Panc1 (cell line): ENCODE measurements around the gene C1QTNF9B. TPM values are rescaled to one million over a fixed set of nuclear protein-coding genes. Genes with fewer than 3 reads are reported as not detected.
"Not testable (repeated sequence)": the region's sequence is repeated elsewhere in the genome, so short reads cannot be mapped to it uniquely, and the experiment has no call there.

Experiments used
- ATAC-seq: fragments of 200-7000 bp; cut with Tn5 transposase; 2 replicates; pipeline ENCODE4 v1.9.1; 2020; ENCODE audit warnings: mild to moderate bottlenecking, moderate library complexity
- BruUV-seq: library from RNA; stranded (reverse); fragments of 400-500 nt; replicated peaks from 2 replicates; lab custom pipeline; 2021; lab: Mats Ljungman, UMichigan
- CTCF ChIA-PET: fragments of 300-600 bp; sonication (Branson Sonifier 250); formaldehyde crosslinking; loops from one replicate; lab custom pipeline; 2022; ENCODE audit warnings: antibody characterized with exemption; lab: Charles Lee
- POLR2A ChIA-PET: fragments of 300-600 bp; sonication (Branson Sonifier 250); formaldehyde crosslinking; loops from one replicate; lab custom pipeline; 2022; ENCODE audit warnings: antibody characterized with exemption; lab: Charles Lee
- DNase-seq: peaks from one replicate; pipeline ENCODE4 v3.0.0-alpha.2; 2010; ENCODE audit warnings: low read depth, low spot score
- H3K27ac ChIP-seq: 2 replicates; pipeline ENCODE4 v1.5.1; 2011; ENCODE audit warnings: mild to moderate bottlenecking, low read length, inconsistent platforms
- H3K27me3 ChIP-seq: fragments of 200-500 bp; sonication (Bioruptor generic); 2 replicates; pipeline ENCODE4 v1.6.0; 2014; ENCODE audit warnings: low read length, inconsistent platforms; ENCODE audit not compliant: control insufficient read depth, insufficient read depth
- H3K36me3 ChIP-seq: fragments of 200-500 bp; sonication (Bioruptor generic); 2 replicates; pipeline ENCODE4 v1.5.1; 2014; ENCODE audit warnings: inconsistent platforms, mild to moderate bottlenecking, low read length, moderate library complexity; ENCODE audit not compliant: control insufficient read depth, insufficient read depth
- H3K4me1 ChIP-seq: 2 replicates; pipeline ENCODE4 v1.5.1; 2011; ENCODE audit warnings: inconsistent platforms, mild to moderate bottlenecking, low read length, moderate library complexity; ENCODE audit not compliant: control insufficient read depth, insufficient read depth
- H3K4me3 ChIP-seq, 2 experiments: 2 replicates each; pipeline ENCODE4 v1.5.1; 2011 to 2012; ENCODE audit warnings: low read depth in 2 of 2, low read length in 2 of 2, mild to moderate bottlenecking in 2 of 2, inconsistent platforms in 1 of 2, moderate library complexity in 1 of 2
- H3K9me3 ChIP-seq: fragments of 200-500 bp; sonication (Bioruptor generic); 2 replicates; pipeline ENCODE4 v1.5.1; 2014; ENCODE audit warnings: low read depth, mild to moderate bottlenecking, inconsistent platforms, low read length, moderate library complexity; ENCODE audit not compliant: control insufficient read depth, insufficient read depth
- CTCF ChIP-seq: fragments of 450-650 bp; IDR thresholded peaks from 2 replicates; pipeline ENCODE4 v1.5.1; 2017; ENCODE audit warnings: mild to moderate bottlenecking
- POLR2AphosphoS5 ChIP-seq: IDR thresholded peaks from 2 replicates; pipeline ENCODE4 v1.6.1; 2012; ENCODE audit warnings: mild to moderate bottlenecking, low read depth, low read length, moderate library complexity
- SIN3A ChIP-seq: IDR thresholded peaks from 2 replicates; pipeline ENCODE4 v1.6.1; 2012; ENCODE audit warnings: low read depth, mild to moderate bottlenecking, low read length, moderate library complexity, borderline replicate concordance; ENCODE audit not compliant: insufficient read depth
- TCF7L2 ChIP-seq: IDR thresholded peaks from 2 replicates; pipeline ENCODE4 v1.6.1; 2011; ENCODE audit warnings: mild to moderate bottlenecking, low read depth, low read length, inconsistent platforms
- in situ Hi-C: cut with HindIII; loops from 2 replicates; pipeline ENCODE4 v1.10.0; 2016; ENCODE audit warnings: low sequenced_read_pairs, low pct_unique_long_range_greater_than_20kb
- intact Hi-C: fragments of 100-400 bp; cut with micrococcal nuclease; formaldehyde crosslinking; loops from one replicate; pipeline ENCODE4 v1.10.0; 2022; ENCODE audit not compliant: unreplicated experiment
- total RNA-seq: library from RNA; stranded (reverse); gene quantifications from one replicate; pipeline ENCODE4 v1.2.1, GENCODE V29; 2021; ENCODE audit not compliant: unreplicated experiment
- TF ChIP-seq, protein P1 (sequence below), 2 experiments: IDR thresholded peaks; 2 replicates each; pipeline ENCODE4 v1.6.1; 2011 to 2012; ENCODE audit warnings: low read depth in 2 of 2, control low read depth in 1 of 2, low read length in 1 of 2, mild to moderate bottlenecking in 1 of 2, moderate library complexity in 1 of 2; ENCODE audit not compliant: insufficient read depth in 1 of 2

Gene C1QTNF9B
- total RNA-seq, 1 experiment from 2014 or later, result not detected

- ATAC-seq (no peak), DNase-seq (no peak)
- H3K36me3 ChIP-seq, result no peaks in the 10 kb centered on the region; the same call in 1 of the 2 replicates
- intact Hi-C loops, result no loop called here
- CTCF ChIA-PET, result no interaction called here
- H3K27ac ChIP-seq, result no peak overlapping the region
- in situ Hi-C loops, result no loop called here
- peaks cover 4% of the 10 kb centered on the region; the same call in 1 of the 2 replicates for H3K4me1 ChIP-seq
- H3K9me3 ChIP-seq, result no peaks in the 10 kb centered on the region
- H3K4me3 ChIP-seq, result no peak overlapping the region
- POLR2A ChIA-PET, result no interaction called here
- no TSS peak for BruUV-seq
- no peaks in the 10 kb centered on the region for H3K27me3 ChIP-seq
- no peak for TF ChIP-seq CTCF
- no peak for TF ChIP-seq POLR2AphosphoS5
- TF ChIP-seq SIN3A, result no peak
- TF ChIP-seq, protein P1, sequence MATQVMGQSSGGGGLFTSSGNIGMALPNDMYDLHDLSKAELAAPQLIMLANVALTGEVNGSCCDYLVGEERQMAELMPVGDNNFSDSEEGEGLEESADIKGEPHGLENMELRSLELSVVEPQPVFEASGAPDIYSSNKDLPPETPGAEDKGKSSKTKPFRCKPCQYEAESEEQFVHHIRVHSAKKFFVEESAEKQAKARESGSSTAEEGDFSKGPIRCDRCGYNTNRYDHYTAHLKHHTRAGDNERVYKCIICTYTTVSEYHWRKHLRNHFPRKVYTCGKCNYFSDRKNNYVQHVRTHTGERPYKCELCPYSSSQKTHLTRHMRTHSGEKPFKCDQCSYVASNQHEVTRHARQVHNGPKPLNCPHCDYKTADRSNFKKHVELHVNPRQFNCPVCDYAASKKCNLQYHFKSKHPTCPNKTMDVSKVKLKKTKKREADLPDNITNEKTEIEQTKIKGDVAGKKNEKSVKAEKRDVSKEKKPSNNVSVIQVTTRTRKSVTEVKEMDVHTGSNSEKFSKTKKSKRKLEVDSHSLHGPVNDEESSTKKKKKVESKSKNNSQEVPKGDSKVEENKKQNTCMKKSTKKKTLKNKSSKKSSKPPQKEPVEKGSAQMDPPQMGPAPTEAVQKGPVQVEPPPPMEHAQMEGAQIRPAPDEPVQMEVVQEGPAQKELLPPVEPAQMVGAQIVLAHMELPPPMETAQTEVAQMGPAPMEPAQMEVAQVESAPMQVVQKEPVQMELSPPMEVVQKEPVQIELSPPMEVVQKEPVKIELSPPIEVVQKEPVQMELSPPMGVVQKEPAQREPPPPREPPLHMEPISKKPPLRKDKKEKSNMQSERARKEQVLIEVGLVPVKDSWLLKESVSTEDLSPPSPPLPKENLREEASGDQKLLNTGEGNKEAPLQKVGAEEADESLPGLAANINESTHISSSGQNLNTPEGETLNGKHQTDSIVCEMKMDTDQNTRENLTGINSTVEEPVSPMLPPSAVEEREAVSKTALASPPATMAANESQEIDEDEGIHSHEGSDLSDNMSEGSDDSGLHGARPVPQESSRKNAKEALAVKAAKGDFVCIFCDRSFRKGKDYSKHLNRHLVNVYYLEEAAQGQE (IDR thresholded peaks at IDR 0.05; ENCODE audit: insufficient read depth in 1 of 2, low read depth in 2 of 2, low read length in 1 of 2), result no peak
- TF ChIP-seq TCF7L2, result no peak
These were observed 14.0 kb downstream of the C1QTNF9B start for GRCh38 chr13:23883255-23883654.

GRCh38 chr13:23881402-23881800 is 15.9 kb downstream of the C1QTNF9B start:
- BruUV-seq, H3K4me3 ChIP-seq, in situ Hi-C loops, H3K9me3 ChIP-seq, DNase-seq, H3K27me3 ChIP-seq, H3K27ac ChIP-seq, intact Hi-C loops, H3K4me1 ChIP-seq, H3K36me3 ChIP-seq, ATAC-seq, CTCF ChIA-PET: not testable (repeated sequence)
- POLR2A ChIA-PET, result interaction anchor here (0.7 kb wide), 2 partner anchors 381 to 738 kb away, joined by 4 to 5 read pairs; no protein-coding TSS in a partner anchor

- H3K4me3 ChIP-seq, in situ Hi-C loops, H3K9me3 ChIP-seq, H3K4me1 ChIP-seq, BruUV-seq, H3K27me3 ChIP-seq, POLR2A ChIA-PET, CTCF ChIA-PET, H3K27ac ChIP-seq, DNase-seq, intact Hi-C loops, H3K36me3 ChIP-seq, ATAC-seq: not testable (repeated sequence)
These were observed 16.6 kb downstream of the C1QTNF9B start for GRCh38 chr13:23880493-23881401.
